Trophoblast cell (in vitro differentiated cells and primary cell): ENCODE results near the gene FGD5.

Experiments
- DNase-seq, 2 donors: peaks; one replicate each; pipeline ENCODE4 v3.0.0-alpha.2; 2016
- H2AFZ ChIP-seq: 2 replicates; pipeline ENCODE4 v1.6.1; 2013; ENCODE audit warnings: low read length, moderate library complexity, mild to moderate bottlenecking; ENCODE audit not compliant: insufficient read depth, poor library complexity
- H2AK5ac ChIP-seq: 2 replicates; pipeline ENCODE4 v1.6.1; 2013; ENCODE audit warnings: mild to moderate bottlenecking, low read length
- H2BK120ac ChIP-seq: 2 replicates; pipeline ENCODE4 v1.6.1; 2013; ENCODE audit warnings: low read length, mild to moderate bottlenecking, moderate library complexity; ENCODE audit not compliant: insufficient read depth, poor library complexity
- H2BK12ac ChIP-seq: 2 replicates; pipeline ENCODE4 v1.6.1; 2013; ENCODE audit warnings: mild to moderate bottlenecking, low read length, moderate library complexity
- H2BK5ac ChIP-seq: 2 replicates; pipeline ENCODE4 v1.6.1; 2013; ENCODE audit warnings: low read length, low read depth, moderate library complexity, mild to moderate bottlenecking; ENCODE audit not compliant: poor library complexity
- H3K14ac ChIP-seq: 2 replicates; pipeline ENCODE4 v1.6.1; 2013; ENCODE audit warnings: mild to moderate bottlenecking, low read length
- H3K18ac ChIP-seq: 2 replicates; pipeline ENCODE4 v1.6.1; 2013; ENCODE audit warnings: mild to moderate bottlenecking, low read length
- H3K23ac ChIP-seq: 2 replicates; pipeline ENCODE4 v1.6.1; 2013; ENCODE audit warnings: low read length
- H3K27ac ChIP-seq: 2 replicates; pipeline ENCODE4 v1.5.1; 2013; ENCODE audit warnings: low read depth, mild to moderate bottlenecking, inconsistent platforms, low read length, moderate library complexity
- H3K27me3 ChIP-seq: 2 replicates; pipeline ENCODE4 v1.6.1; 2013; ENCODE audit warnings: inconsistent platforms, mild to moderate bottlenecking, low read length, moderate library complexity; ENCODE audit not compliant: insufficient read depth
- H3K36me3 ChIP-seq, 2 experiments: 1 replicate in 1 of 2; 2 replicates in 1 of 2; pipeline ENCODE4 v1.6.1; 2013; ENCODE audit warnings: low read length in 2 of 2, mild to moderate bottlenecking in 2 of 2, moderate library complexity in 1 of 2; ENCODE audit not compliant: insufficient read depth in 2 of 2, control insufficient read depth in 1 of 2
- H3K4ac ChIP-seq: 2 replicates; pipeline ENCODE4 v1.6.1; 2013; ENCODE audit warnings: low read depth, mild to moderate bottlenecking, low read length, moderate library complexity
- H3K4me1 ChIP-seq, 2 experiments: 1 replicate in 1 of 2; 2 replicates in 1 of 2; pipeline ENCODE4 v1.6.1; 2013; ENCODE audit warnings: low read length in 2 of 2, mild to moderate bottlenecking in 2 of 2, moderate library complexity in 1 of 2; ENCODE audit not compliant: insufficient read depth in 2 of 2, control insufficient read depth in 1 of 2
- H3K4me2 ChIP-seq: 2 replicates; pipeline ENCODE4 v1.6.1; 2013; ENCODE audit warnings: inconsistent platforms, mild to moderate bottlenecking, low read length, moderate library complexity
- H3K4me3 ChIP-seq: 2 replicates; pipeline ENCODE4 v1.5.1; 2013; ENCODE audit warnings: mild to moderate bottlenecking, low read depth, low read length, inconsistent platforms
- H3K79me1 ChIP-seq: one replicate; pipeline ENCODE4 v1.6.1; 2013; ENCODE audit warnings: low read length
- H3K79me2 ChIP-seq: 2 replicates; pipeline ENCODE4 v1.6.1; 2013; ENCODE audit warnings: low read length, mild to moderate bottlenecking; ENCODE audit not compliant: control insufficient read depth, insufficient read depth, poor library complexity
- H3K9ac ChIP-seq: 2 replicates; pipeline ENCODE4 v1.6.1; 2013; ENCODE audit warnings: mild to moderate bottlenecking, low read length
- H3K9me3 ChIP-seq: 2 replicates; pipeline ENCODE4 v1.6.1; 2013; ENCODE audit warnings: low read depth, mild to moderate bottlenecking, control low read depth, inconsistent platforms, low read length; ENCODE audit not compliant: insufficient read depth
- H4K12ac ChIP-seq: 2 replicates; pipeline ENCODE4 v1.6.1; 2013; ENCODE audit warnings: low read depth, mild to moderate bottlenecking, low read length, moderate library complexity
- H4K8ac ChIP-seq: 2 replicates; pipeline ENCODE4 v1.6.1; 2013; ENCODE audit warnings: low read depth, mild to moderate bottlenecking, low read length, moderate library complexity
- H4K91ac ChIP-seq: one replicate; pipeline ENCODE4 v1.6.1; 2013; ENCODE audit warnings: low read depth, mild to moderate bottlenecking, low read length, moderate library complexity
- WGBS: extraction: QIAGEN DNeasy Blood & Tissue Kit; methylation state at CpG from one replicate; pipeline ENCODE4 v1.1.7; 2013; ENCODE audit warnings: missing lambda C conversion rate; ENCODE audit not compliant: insufficient read length, insufficient coverage; ENCODE audit errors: extremely low coverage; 5-methylcytosine and 5-hydroxymethylcytosine counted together

The FGD5 gene

DNA sequence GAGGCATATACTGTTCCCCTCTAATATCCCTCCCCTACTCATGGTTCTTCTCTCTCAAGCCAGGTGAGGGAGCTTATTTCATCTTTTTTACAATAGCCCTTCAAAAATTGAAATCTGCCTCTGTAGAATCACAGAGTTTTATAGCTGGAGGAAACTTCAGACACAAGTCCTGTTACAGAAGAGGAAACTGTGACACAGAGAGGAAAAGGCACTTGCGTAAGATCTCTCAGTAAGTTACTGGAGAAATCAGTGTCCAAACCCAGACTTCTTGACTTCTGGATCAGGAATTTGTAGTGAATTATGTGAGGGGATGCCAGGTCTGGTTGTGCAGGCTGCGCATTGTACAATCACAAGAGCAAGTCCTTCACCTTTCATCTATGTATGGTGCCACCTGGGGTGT lies 4.6 kb downstream of the FGD5 start:
- peaks cover 14 to 24% of the 10 kb centered on the region in 2 experiments for H3K36me3 ChIP-seq
- H3K27ac ChIP-seq = no peak overlapping the region
- H2BK12ac ChIP-seq = no peak overlapping the region
- H3K79me1 ChIP-seq = no peaks in the 10 kb centered on the region
- no peak overlapping the region for H3K14ac ChIP-seq
- no peak overlapping the region for H3K4ac ChIP-seq
- H4K12ac ChIP-seq = no peak overlapping the region
- H2BK5ac ChIP-seq = no peak overlapping the region
- no peak overlapping the region for H2AK5ac ChIP-seq
- H2BK120ac ChIP-seq = no peak overlapping the region
- no peak overlapping the region for H3K4me3 ChIP-seq
- H3K4me1 ChIP-seq = peaks cover 4 to 15% of the 10 kb centered on the region in 2 experiments
- H2AFZ ChIP-seq = no peak overlapping the region
- no peak overlapping the region for H3K9ac ChIP-seq
- no CpG with 5 or more reads among the region's 2 CpGs for WGBS
- no peak for DNase-seq
- no peak overlapping the region for H4K8ac ChIP-seq
- H3K79me2 ChIP-seq = no peaks in the 10 kb centered on the region
- H3K18ac ChIP-seq = no peak overlapping the region
- no peaks in the 10 kb centered on the region for H3K9me3 ChIP-seq
- no peak overlapping the region for H3K23ac ChIP-seq
- H3K4me2 ChIP-seq = no peak overlapping the region
- no peaks in the 10 kb centered on the region for H3K27me3 ChIP-seq
- H4K91ac ChIP-seq = no peak overlapping the region

DNA sequence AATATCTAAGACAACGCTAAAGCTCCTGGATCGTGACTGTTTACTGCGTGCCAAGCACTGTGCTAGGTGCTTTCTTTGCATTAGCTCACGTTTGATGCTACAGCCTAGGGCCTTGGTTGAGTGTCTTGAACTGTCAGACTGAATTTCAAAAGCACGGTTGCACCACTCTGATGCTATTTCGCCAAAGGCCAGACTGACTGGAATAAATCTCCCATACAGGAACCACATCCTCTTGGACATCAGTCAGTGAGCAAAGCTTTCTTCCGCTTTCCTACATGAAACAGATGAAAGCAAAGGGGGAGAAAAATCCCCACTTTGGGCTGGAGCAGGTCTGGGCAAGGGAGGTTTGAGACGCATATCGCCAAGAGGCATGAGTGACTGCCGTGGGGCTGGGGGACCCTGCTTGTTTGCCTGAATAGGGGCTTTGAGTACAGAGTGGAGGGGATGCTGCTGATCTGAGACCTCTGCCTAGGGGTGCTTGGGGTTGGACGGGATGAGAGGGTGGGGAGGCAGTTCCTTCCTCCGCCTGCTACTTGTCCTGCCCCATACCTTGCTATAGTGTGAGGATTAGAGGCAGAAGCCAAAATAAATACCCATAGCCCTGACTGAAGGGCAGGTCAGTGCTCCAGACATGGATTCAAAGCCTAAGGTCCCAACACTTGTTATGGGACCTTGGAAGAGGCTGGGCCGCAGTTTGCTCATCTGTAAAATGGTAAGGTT lies 5.3 kb downstream of the FGD5 start:
- Histone ChIP-seq H3K4me2 (no peak overlapping the region), H3K14ac (no peak overlapping the region), H2BK5ac (no peak overlapping the region), H3K23ac (peak overlapping the region; percentile 70), H3K18ac (no peak overlapping the region), H3K4ac (no peak overlapping the region), H3K9me3 (no peaks in the 10 kb centered on the region), H2AFZ (no peak overlapping the region), H3K79me2 (no peaks in the 10 kb centered on the region), H4K8ac (no peak overlapping the region), H3K4me3 (no peak overlapping the region), H2BK12ac (no peak overlapping the region), H3K27me3 (no peaks in the 10 kb centered on the region), H3K4me1 (peaks cover 4 to 16% of the 10 kb centered on the region in 2 experiments), H2BK120ac (no peak overlapping the region), H3K27ac (no peak overlapping the region), H3K9ac (no peak overlapping the region), H4K12ac (no peak overlapping the region), H4K91ac (no peak overlapping the region), H3K79me1 (no peaks in the 10 kb centered on the region), H2AK5ac (no peak overlapping the region), H3K36me3 (peaks cover 14 to 21% of the 10 kb centered on the region in 2 experiments)
- peak; percentile 31 to 53 for DNase-seq
- WGBS = no CpG with 5 or more reads among the region's 13 CpGs

DNA sequence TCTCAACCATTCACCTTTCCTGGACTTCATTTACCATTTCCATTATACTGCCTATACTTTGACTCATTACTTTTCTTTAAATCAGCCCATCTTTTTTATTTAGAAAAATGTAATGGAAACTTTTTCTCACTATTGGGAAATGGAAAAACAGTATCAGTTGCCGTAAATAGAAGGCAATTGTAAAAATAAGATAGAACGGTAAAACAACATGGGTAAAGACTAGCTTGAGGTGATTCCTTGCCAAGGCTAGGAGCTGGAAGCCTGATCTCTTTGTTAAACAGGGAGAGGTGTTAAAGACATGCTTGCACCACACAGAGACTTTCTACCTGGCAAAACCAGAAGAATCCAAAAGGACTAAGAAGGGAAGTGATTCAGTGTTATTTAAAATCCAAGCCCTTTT lies 5.9 kb downstream of the FGD5 start:
- Histone ChIP-seq H3K27ac (no peak overlapping the region), H3K79me2 (no peaks in the 10 kb centered on the region), H4K12ac (no peak overlapping the region), H2AFZ (no peak overlapping the region), H4K8ac (no peak overlapping the region), H3K27me3 (no peaks in the 10 kb centered on the region), H3K9ac (no peak overlapping the region), H3K4me1 (peaks cover 7 to 20% of the 10 kb centered on the region in 2 experiments), H3K14ac (no peak overlapping the region), H3K4me3 (no peak overlapping the region), H4K91ac (no peak overlapping the region), H3K18ac (no peak overlapping the region), H3K4me2 (no peak overlapping the region), H3K4ac (no peak overlapping the region), H2BK5ac (no peak overlapping the region), H3K36me3 (peaks cover 11 to 15% of the 10 kb centered on the region in 2 experiments), H2BK120ac (no peak overlapping the region), H2BK12ac (no peak overlapping the region), H3K23ac (no peak overlapping the region), H3K79me1 (no peaks in the 10 kb centered on the region), H2AK5ac (no peak overlapping the region), H3K9me3 (no peaks in the 10 kb centered on the region)
- WGBS = no CpG with 5 or more reads among the region's 2 CpGs
- DNase-seq = no peak

DNA sequence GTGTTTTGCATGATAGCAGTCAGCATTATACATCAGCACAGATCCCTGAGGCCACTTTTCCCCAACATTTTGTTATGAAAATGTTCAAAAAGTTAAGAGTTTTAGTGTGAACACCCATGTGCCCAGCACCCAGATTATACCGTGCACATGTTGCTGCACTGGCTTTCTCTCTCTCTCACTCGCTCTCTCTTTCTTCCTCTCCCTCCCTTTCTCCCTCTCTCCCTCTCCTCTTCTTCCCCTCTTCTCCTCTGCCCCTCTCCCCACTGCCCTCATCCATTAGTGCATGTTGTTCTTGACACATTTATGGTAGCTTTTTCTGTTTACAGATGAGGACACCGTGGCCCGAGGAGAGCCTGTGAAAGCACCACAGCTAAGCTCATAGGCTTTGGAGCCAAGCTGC lies 7.3 kb downstream of the FGD5 start:
- H3K4me2 ChIP-seq = no peak overlapping the region
- no peak overlapping the region for H4K8ac ChIP-seq
- peaks cover 0 to 3% of the 10 kb centered on the region in 2 experiments for H3K36me3 ChIP-seq
- no peak overlapping the region for H2AFZ ChIP-seq
- no peak for DNase-seq
- H3K79me1 ChIP-seq = no peaks in the 10 kb centered on the region
- no peak overlapping the region for H3K27ac ChIP-seq
- H3K18ac ChIP-seq = no peak overlapping the region
- peak overlapping the region; percentile 51 for H3K9ac ChIP-seq
- H2BK5ac ChIP-seq = no peak overlapping the region
- H2AK5ac ChIP-seq = no peak overlapping the region
- H4K12ac ChIP-seq = no peak overlapping the region
- no CpG with 5 or more reads among the region's 4 CpGs for WGBS
- H4K91ac ChIP-seq = no peak overlapping the region
- no peaks in the 10 kb centered on the region for H3K9me3 ChIP-seq
- no peak overlapping the region for H3K4ac ChIP-seq
- no peak overlapping the region for H2BK12ac ChIP-seq
- H2BK120ac ChIP-seq = no peak overlapping the region
- H3K27me3 ChIP-seq = no peaks in the 10 kb centered on the region
- no peak overlapping the region for H3K4me3 ChIP-seq
- H3K23ac ChIP-seq = no peak overlapping the region
- no peaks in the 10 kb centered on the region for H3K79me2 ChIP-seq
- H3K4me1 ChIP-seq = peaks cover 7 to 22% of the 10 kb centered on the region in 2 experiments
- H3K14ac ChIP-seq = no peak overlapping the region
